ENCODE data around the gene HNF4A. TPM values are rescaled to one million over a fixed set of nuclear protein-coding genes. Genes with fewer than 3 reads are reported as not detected.
A peak's percentile ranks its signal among the peaks of the same experiment; 100 is the strongest.

Gene HNF4A
- total RNA-seq, 2 donors from 2014 or later, result 56.3 to 58.0 TPM

DNA sequence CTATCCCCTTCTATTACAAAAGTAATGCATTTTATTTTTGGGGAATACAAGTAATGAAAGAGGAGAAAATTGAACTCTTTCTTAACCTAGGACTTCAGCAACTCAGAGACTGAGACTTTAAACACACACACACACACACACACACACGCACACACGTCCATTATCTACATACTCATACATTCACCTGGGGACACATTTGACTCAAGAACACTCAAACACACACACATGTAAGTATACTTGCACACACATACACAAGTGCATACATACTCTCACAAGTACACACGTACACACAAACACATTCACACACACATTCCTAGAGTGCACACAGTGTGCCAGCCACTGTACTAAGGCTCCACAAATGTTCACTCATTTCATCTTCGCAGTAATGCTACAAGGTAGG lies 20.8 kb upstream of the HNF4A start:
- TF ChIP-seq CTCF (conservative IDR thresholded peaks at IDR 0.05), result no peak
- no peaks in the 10 kb centered on the region for H3K27me3 Mint-ChIP-seq (ENCODE audit: insufficient read depth)
- H3K36me3 Mint-ChIP-seq (ENCODE audit: low read depth), result no peaks in the 10 kb centered on the region
- H3K4me3 Mint-ChIP-seq, result no peak overlapping the region
- Histone ChIP-seq H3K9ac (ENCODE audit: extremely low read depth, low read length, poor library complexity, severe bottlenecking) (no peak overlapping the region), H3K27ac (ENCODE audit: low read depth, low read length) (no peak overlapping the region), H3K9me3 (ENCODE audit: control insufficient read depth, low read length) (no peaks in the 10 kb centered on the region), H3K4me1 (ENCODE audit: control insufficient read depth, insufficient read depth, low read length) (no peaks in the 10 kb centered on the region), H3K36me3 (ENCODE audit: control insufficient read depth, insufficient read depth, low read length) (no peaks in the 10 kb centered on the region), H3K27me3 (ENCODE audit: control insufficient read depth, insufficient read depth, low read length, poor library complexity, severe bottlenecking) (no peaks in the 10 kb centered on the region), H3K4me3 (ENCODE audit: low read length) (no peak overlapping the region)
- H3K9me3 Mint-ChIP-seq, result no peaks in the 10 kb centered on the region
- 86 to 93% methylated on average over 4 of the region's 4 CpGs for WGBS, 2 experiments (ENCODE audit: insufficient coverage in 1 of 2, insufficient read length in 1 of 2)
- H3K27ac Mint-ChIP-seq, result no peak overlapping the region
- no peak for DNase-seq
- H3K4me1 Mint-ChIP-seq, result peaks cover 4% of the 10 kb centered on the region

GRCh38 chr20:44335675-44336074 lies 19.8 kb upstream of the HNF4A start:
- no peaks in the 10 kb centered on the region for H3K4me1 ChIP-seq (ENCODE audit: control insufficient read depth, insufficient read depth, low read length)
- no peaks in the 10 kb centered on the region for H3K9me3 Mint-ChIP-seq
- H3K4me3 ChIP-seq (ENCODE audit: low read length), result no peak overlapping the region
- no peak overlapping the region for H3K27ac Mint-ChIP-seq
- H3K36me3 ChIP-seq (ENCODE audit: control insufficient read depth, insufficient read depth, low read length), result no peaks in the 10 kb centered on the region
- no peaks in the 10 kb centered on the region for H3K36me3 Mint-ChIP-seq (ENCODE audit: low read depth)
- no peak for DNase-seq
- H3K4me3 Mint-ChIP-seq, result no peak overlapping the region
- no peaks in the 10 kb centered on the region for H3K9me3 ChIP-seq (ENCODE audit: control insufficient read depth, low read length)
- no peaks in the 10 kb centered on the region for H3K27me3 ChIP-seq (ENCODE audit: control insufficient read depth, insufficient read depth, low read length, poor library complexity, severe bottlenecking)
- no peak overlapping the region for H3K9ac ChIP-seq (ENCODE audit: extremely low read depth, low read length, poor library complexity, severe bottlenecking)
- peaks cover 4% of the 10 kb centered on the region for H3K4me1 Mint-ChIP-seq
- H3K27me3 Mint-ChIP-seq (ENCODE audit: insufficient read depth), result no peaks in the 10 kb centered on the region
- WGBS, 2 experiments (ENCODE audit: insufficient coverage in 1 of 2, insufficient read length in 1 of 2), result 94 to 96% methylated on average over 2 of the region's 2 CpGs
- H3K27ac ChIP-seq (ENCODE audit: low read depth, low read length), result no peak overlapping the region
- no peak for TF ChIP-seq CTCF (conservative IDR thresholded peaks at IDR 0.05)

DNA sequence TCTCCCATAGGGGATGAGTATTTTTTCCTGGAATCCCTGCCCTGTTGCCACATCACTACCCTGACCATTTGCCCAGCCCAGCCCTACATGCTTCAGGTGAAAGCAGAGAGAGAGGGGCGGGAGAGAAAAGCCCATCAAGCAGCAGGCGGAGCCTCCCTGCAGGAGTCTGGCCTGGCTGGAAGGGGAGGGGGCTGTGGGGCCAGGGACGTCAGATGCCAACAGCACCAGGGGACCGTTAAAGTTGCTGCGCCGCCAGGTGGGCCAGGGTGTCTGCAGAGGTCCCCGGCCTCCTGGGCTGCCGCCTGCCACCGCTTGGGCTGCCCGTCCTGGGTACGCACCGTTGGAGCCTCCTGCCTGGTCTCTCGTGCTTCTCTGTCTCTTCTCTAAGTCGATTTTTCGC lies 19.4 kb upstream of the HNF4A start:
- Histone ChIP-seq H3K4me1 (ENCODE audit: control insufficient read depth, insufficient read depth, low read length) (no peaks in the 10 kb centered on the region), H3K36me3 (ENCODE audit: control insufficient read depth, insufficient read depth, low read length) (no peaks in the 10 kb centered on the region), H3K9me3 (ENCODE audit: control insufficient read depth, low read length) (no peaks in the 10 kb centered on the region), H3K4me3 (ENCODE audit: low read length) (no peak overlapping the region), H3K27me3 (ENCODE audit: control insufficient read depth, insufficient read depth, low read length, poor library complexity, severe bottlenecking) (no peaks in the 10 kb centered on the region), H3K9ac (ENCODE audit: extremely low read depth, low read length, poor library complexity, severe bottlenecking) (no peak overlapping the region), H3K27ac (ENCODE audit: low read depth, low read length) (no peak overlapping the region)
- peak; percentile 39 for TF ChIP-seq CTCF (conservative IDR thresholded peaks at IDR 0.05)
- Mint-ChIP-seq H3K27ac (no peak overlapping the region), H3K4me3 (no peak overlapping the region), H3K36me3 (ENCODE audit: low read depth) (no peaks in the 10 kb centered on the region), H3K27me3 (ENCODE audit: insufficient read depth) (no peaks in the 10 kb centered on the region), H3K4me1 (peaks cover 4% of the 10 kb centered on the region), H3K9me3 (no peaks in the 10 kb centered on the region)
- WGBS, 2 experiments (ENCODE audit: insufficient coverage in 1 of 2, insufficient read length in 1 of 2), result 31 to 37% methylated on average over 10 to 15 of the region's 15 CpGs
- peak; percentile 90 for DNase-seq
